Dermis microvascular lymphatic vessel endothelial cell (primary cell): ENCODE results near the gene RAP1GDS1. TPM values are rescaled to one million over a fixed set of nuclear protein-coding genes. Genes with fewer than 3 reads are reported as not detected.
"Not testable (repeated sequence)": the region's sequence is repeated elsewhere in the genome, so short reads cannot be mapped to it uniquely, and the experiment has no call there.

ENCODE experiments used
- DNase-seq, 2 donors: peaks; one replicate each; pipeline versions ENCODE4 v3.0.0 to v3.0.0-alpha.2; 2010; ENCODE audit warnings: low read depth in 2 of 2
- total RNA-seq: library from RNA; depleted of rRNA; stranded (reverse); fragments of >200 nt; gene quantifications from 2 replicates; pipeline ENCODE4 v1.2.1, GENCODE V29; 2014

RAP1GDS1 gene
- total RNA-seq, 1 donor from 2014 or later = 54.6 TPM

DNA sequence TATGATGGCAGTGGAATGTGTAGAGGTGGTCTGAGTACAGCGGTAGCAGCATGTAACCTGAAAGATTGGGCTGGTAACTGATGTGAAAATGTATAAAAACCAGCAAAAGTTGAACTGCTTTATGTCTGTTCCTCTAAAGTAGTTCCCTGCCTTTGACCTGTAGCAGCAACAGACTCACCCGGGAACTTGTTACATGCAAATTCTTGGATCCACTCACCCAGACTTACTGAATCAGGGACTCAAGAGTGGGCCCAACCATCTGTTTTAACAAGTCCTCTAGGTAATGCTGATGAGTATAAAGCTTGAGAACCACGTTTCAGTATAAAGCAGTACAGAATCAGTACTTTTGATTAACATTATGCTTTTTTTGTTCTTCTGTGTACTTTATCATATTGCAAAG lies 84.7 kb downstream of the RAP1GDS1 start:
- no peak for DNase-seq

- DNase-seq = peak; percentile 12 to 61
Observed at GRCh38 chr4:98352396-98352795, 91.2 kb downstream of the RAP1GDS1 start.

DNA sequence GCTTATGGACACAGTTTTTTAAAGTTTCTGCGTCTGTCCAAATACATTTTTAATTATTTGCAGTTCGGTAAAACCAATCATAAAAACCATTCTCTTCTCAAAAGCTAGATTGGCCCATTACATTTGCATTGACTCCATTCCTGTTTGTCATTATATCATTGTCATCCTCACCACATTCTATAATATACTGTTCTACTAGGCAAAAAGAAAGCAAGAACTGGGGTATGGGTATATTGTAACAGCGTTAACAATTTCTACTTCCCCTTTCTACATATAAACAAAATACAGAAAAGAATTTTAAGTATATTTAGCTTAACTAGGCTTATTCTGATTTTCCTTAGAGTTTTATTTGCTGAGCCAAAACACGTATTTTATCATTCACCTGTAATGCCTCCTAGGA lies 91.8 kb downstream of the RAP1GDS1 start:
- no peak for DNase-seq

- no peak for DNase-seq
Observed at GRCh38 chr4:98358630-98359248, 97.6 kb downstream of the RAP1GDS1 start.

- DNase-seq = no peak
Observed at GRCh38 chr4:98359646-98360045, 98.5 kb downstream of the RAP1GDS1 start.

DNA sequence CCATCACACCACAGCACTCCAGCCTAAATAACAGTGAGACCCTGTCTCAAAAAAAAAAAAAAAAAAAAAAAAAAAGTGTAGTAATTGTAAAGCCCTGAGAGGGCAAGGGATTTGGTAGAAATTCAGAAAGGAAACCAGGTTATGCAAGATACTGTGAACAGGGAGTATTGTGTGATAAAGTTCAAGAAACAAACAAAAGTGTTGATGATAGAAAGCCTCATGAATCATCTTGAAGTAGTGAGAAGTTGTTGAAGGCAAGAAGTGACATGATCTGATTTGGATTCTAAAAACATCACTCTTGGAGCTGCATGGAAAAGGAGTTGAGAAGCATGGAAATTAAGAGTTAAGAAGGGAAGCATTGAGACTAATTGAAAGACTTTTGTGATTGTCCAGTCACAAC lies 102.2 kb downstream of the RAP1GDS1 start:
- peak in 1 of 2 donors; percentile 16 for DNase-seq

DNA sequence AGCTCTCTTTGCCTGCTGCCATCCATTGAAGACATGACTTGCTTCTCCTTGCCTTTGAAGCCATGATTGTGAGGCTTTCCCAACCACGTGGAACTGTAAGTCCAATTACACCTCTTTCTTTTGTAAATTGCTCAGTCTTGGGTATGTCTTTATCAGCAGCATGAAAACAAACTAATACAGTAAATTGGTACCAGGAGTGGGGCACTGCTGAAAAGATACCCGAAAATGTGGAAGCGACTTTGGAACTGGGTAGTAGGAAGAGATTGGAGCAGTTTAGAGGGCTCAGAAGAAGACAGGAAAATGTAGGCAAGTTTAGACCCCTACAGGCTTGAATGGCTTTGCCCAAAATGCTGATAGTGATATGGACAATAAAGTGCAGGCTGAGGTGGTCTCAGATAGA lies 105.1 kb downstream of the RAP1GDS1 start:
- DNase-seq = not testable (repeated sequence)

GRCh38 chr4:98368000-98368399 lies 106.8 kb downstream of the RAP1GDS1 start:
- not testable (repeated sequence) for DNase-seq

GRCh38 chr4:98369322-98369721 lies 108.1 kb downstream of the RAP1GDS1 start:
- DNase-seq = no peak

GRCh38 chr4:98374643-98375042 lies 113.5 kb downstream of the RAP1GDS1 start:
- no peak for DNase-seq

- DNase-seq = peak in 1 of 2 donors; percentile 4
Observed at GRCh38 chr4:98377559-98377958, 116.4 kb downstream of the RAP1GDS1 start.

DNA sequence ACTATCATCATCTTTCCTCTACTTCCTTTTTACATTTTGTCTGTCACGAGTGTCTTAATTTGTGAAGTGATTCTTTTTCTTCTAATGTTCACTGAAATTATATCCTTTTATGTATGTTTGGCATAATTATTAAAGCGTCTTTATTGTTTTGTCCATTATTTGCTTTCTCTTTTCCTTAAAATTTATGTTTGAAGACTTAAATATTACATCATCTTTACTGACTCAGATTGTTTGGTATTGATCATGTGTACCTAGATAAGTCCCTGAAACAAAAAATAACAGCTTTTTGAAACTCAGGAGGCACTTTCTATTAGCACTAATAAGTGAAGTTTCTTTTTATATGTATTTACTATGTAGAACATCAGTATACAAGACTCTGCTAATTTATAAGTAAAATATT lies 120.1 kb downstream of the RAP1GDS1 start:
- DNase-seq = no peak

DNA sequence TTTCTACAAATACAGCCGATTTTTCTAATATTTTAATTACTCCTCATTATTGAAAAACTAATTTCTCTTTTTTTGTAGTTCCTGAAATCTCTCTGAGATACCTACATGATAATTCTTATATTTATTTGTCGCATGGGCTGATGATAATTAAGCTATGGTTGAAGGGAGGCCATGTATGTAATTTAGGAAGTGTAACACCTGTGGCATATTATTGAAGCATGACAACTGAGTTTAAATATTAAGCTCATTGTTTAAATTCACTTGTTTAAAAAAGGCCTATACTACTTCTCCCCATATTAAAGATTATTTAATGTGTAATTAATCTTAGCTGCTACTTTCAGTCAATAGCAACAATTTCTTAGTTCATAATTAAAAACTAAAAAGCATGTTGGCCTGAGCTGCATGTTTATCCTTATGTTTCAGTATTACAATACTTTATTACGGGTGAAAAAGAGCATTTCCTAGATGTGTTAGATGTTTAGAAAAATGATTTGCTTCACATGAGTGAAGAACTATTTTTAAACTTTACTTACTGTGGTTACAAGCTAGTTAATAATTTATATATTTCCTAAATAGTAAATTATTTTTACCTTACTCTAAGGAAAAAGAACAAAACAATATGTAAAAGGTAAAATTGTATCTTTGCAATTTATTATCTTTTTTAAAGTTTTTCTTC lies 122.4 kb downstream of the RAP1GDS1 start:
- DNase-seq = no peak

DNA sequence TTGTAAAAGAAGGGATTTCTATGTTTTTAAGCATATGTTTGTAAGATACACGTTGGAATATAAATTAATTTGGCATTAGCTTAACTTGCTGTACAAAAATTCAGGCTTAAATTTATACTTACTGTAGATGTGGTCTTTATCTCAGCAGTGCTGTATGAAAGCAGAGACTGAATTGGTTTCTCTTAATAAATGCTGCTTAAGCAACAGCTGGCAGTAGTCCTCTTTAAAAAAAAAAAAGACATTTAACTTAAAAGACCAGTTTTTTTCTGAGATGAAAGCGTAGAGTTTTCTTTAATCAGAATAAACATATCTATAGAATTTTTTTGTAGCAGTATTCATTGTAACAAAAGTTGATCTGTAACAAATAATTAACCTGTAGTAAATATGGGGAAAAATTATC lies 124.6 kb downstream of the RAP1GDS1 start:
- DNase-seq = no peak

GRCh38 chr4:98387345-98388026 lies 126.3 kb downstream of the RAP1GDS1 start:
- DNase-seq = no peak

GRCh38 chr4:98394134-98394533 lies 132.9 kb downstream of the RAP1GDS1 start:
- DNase-seq = no peak

DNA sequence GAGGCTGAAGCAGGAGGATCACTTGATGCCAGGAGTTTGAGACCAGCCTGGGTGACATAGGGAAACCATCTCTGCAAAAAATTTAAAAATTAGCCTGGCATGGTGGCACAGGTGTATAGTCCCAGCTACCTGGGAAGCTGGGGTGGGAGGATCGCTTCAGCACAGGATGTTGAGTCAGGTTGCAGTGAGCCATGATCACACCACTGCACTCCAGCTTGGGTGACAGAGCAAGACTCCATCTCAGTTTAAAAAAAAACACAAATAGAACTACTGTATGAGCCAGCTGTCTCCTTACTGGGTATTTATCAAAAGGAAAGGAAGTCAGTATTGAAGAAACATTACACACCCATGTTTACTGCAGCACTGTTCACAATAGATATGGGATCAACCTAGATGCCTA lies 138.7 kb downstream of the RAP1GDS1 start:
- DNase-seq = no peak

- no peak for DNase-seq
Observed at GRCh38 chr4:98406819-98407218, 145.6 kb downstream of the RAP1GDS1 start.

DNA sequence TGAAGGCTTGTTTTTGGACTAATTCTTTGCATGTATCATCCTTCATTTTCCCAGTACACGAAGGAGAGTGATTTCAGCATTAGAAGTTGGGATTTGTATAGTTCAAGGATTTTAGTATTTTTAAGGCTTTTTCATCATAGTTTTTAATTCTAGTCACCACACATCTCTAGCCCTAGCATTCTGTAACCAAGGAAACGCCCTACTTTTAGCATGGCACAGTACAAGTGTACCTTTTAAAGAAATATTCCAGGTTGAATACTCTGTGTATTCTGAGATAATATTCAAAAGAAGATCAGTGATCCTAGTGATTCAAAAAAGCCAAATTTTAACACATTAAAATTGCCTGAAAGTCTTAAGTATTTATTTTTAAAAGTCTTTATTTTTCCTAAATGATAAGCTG lies 150.5 kb downstream of the RAP1GDS1 start:
- no peak for DNase-seq

DNA sequence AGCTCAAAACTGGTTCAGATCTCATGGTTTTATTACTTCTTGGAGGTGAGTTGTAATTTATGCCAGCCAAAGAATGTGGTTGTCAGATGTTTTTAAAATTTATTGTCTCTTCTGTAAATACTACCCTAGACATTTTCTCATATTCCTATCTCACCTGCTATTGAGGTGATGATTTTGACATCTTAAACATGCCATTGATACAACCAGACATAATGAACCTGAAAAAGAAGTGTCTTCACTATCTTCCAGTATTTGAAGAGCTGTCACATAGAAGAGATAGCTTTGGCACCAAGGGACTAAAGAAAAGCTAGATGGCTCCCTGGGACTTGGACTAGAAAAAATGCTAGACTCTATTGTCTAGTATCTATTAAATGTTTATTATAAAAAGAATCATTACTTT lies 155.7 kb downstream of the RAP1GDS1 start:
- DNase-seq = no peak

DNA sequence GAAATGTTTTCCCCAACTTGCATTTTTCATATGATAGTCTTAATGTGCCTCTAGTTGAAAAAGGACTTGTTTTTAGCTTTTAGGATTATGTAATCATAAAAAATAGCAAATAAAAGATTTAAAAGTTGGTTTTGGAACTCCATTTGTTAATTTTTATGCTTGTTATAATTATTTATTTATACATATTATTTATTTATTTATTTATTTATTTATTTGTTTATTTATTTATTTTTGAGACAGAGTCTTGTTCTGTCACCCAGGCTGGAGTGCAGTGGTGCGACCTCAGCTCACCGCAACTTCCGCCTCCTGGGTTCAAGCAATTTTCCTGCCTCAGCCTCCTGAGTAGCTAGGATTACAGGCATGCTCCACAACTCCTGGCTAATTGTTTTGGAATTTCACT lies 159.0 kb downstream of the RAP1GDS1 start:
- DNase-seq = not testable (repeated sequence)

GRCh38 chr4:98421111-98421510 lies 159.9 kb downstream of the RAP1GDS1 start:
- DNase-seq = no peak

DNA sequence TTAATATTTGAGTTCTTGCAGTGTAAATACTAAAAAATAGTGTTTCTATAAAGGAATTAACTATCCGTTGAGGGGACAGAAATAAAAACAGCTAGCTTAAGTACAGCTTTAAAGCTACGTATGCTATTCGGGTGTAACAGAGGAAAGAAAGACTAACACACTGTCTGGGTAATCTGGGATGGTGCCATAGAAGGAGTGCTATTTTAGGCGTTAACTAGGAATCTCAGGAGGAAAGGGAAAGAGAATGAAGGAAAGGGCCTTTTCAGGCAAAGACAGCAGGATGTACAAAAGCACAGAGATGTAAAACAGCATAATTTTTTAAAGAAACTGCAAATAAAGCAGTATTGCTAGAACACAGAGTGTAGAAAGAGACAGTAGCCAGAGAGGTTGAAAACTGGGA lies 161.8 kb downstream of the RAP1GDS1 start:
- DNase-seq = no peak
